ENCODE results near the gene CDC25C. TPM values are rescaled to one million over a fixed set of nuclear protein-coding genes. Genes with fewer than 3 reads are reported as not detected.

CDC25C gene
- total and polyA plus RNA-seq, 2 experiments from 2014 or later = 5.0 to 16.2 TPM

DNA sequence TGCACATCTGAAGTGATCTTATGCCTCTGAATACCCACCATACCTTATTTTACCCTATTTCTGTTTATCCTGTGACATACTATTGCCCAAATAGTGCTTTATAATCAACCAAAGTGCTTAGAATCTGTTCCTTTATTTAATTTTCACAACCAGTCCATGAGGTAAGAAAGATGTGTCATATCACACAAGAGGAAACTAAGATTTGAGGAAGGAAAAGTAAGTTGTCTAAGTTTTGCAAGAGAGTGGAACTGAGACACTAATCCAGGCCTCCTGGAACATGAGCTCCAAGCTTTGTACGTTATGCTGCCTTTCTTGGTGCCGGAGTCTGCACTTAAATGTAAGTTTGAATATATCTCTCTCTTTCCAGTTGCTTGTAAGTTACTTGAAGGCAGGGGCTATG, 38.1 kb upstream of the CDC25C start:
- H3K4me3 ChIP-seq = no peak overlapping the region
- H3K4me1 ChIP-seq (ENCODE audit: low read depth) = peaks cover 14% of the 10 kb centered on the region
- TF ChIP-seq, protein P1, sequence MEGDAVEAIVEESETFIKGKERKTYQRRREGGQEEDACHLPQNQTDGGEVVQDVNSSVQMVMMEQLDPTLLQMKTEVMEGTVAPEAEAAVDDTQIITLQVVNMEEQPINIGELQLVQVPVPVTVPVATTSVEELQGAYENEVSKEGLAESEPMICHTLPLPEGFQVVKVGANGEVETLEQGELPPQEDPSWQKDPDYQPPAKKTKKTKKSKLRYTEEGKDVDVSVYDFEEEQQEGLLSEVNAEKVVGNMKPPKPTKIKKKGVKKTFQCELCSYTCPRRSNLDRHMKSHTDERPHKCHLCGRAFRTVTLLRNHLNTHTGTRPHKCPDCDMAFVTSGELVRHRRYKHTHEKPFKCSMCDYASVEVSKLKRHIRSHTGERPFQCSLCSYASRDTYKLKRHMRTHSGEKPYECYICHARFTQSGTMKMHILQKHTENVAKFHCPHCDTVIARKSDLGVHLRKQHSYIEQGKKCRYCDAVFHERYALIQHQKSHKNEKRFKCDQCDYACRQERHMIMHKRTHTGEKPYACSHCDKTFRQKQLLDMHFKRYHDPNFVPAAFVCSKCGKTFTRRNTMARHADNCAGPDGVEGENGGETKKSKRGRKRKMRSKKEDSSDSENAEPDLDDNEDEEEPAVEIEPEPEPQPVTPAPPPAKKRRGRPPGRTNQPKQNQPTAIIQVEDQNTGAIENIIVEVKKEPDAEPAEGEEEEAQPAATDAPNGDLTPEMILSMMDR (IDR thresholded peaks at IDR 0.05; ENCODE audit: low read depth, low read length) = no peak

DNA sequence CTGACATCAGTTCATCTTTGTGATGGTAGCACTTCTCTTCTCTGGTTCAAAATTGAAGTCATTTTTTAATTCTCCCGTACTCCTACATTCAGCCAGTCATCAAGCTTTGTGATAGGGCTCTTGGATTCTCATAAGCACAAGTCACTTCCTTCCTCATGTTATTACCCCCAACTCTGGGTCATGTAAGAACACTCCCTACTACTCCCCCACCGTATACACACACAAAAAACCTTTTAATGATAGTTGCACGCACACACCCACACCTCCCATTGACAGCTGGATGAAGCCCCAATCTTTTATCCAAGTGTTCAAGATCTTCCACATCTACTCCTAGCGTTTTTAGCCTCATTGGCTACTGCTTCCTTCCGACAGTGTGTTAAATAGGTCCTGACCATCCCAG, 37.7 kb upstream of the CDC25C start:
- H3K9me3 ChIP-seq (ENCODE audit: low read depth) = no peaks in the 10 kb centered on the region
- no peak overlapping the region for H3K4me3 ChIP-seq
- TF ChIP-seq, protein P1 (IDR thresholded peaks at IDR 0.05; ENCODE audit: low read depth, low read length) = no peak
- peaks cover 8% of the 10 kb centered on the region for H3K36me3 ChIP-seq
- peak in 1 of 2 donors; percentile 28 for DNase-seq (ENCODE audit: low read depth in 1 of 2, low spot score in 1 of 2)
- peak overlapping the region; percentile 12 for H3K27ac ChIP-seq
- H3K4me1 ChIP-seq (ENCODE audit: low read depth) = peaks cover 14% of the 10 kb centered on the region
- H3K27me3 ChIP-seq = no peaks in the 10 kb centered on the region

More for the DNA sequence above, 38.1 kb upstream of the CDC25C start:
- H3K9me3 ChIP-seq (ENCODE audit: low read depth) = no peaks in the 10 kb centered on the region
- no peak for DNase-seq (ENCODE audit: low read depth in 1 of 2, low spot score in 1 of 2)
- H3K36me3 ChIP-seq = peaks cover 12% of the 10 kb centered on the region
- H3K27me3 ChIP-seq = no peaks in the 10 kb centered on the region
- peak overlapping the region; percentile 12 for H3K27ac ChIP-seq

DNA sequence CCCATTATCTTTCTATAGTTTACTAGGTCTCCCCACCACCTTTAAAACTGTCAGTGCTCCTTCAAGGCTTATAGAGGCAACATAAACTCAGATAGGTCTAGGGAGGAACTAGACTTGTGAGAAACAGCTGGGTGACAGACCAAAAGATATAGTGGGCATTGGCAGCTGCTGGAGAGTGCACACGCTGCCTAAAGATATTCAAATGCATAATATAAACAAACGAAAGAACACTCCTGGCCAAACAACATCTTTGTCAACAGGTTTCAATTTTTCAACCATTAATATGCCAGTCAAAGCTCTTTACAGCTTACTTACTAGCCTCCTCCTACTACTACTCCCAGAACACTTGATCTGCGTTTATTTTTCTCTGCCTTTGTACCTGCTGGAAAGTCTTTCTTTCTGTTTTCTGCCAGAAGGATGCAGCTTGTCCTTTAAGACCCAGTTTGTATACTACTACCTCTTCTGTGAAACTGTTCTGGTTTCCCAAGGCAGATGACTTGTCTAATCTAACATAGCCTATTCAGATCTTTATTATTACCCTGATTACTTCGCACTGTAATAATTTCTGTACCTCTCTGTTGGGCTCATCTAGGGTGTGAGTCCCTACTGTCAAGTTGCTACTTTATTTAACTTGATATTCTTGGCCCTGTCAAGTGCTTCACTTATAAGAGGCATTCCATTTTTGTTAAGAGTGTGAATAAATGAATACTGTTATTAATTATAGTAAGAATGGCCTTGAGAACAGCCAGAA, 35.2 kb upstream of the CDC25C start:
- Histone ChIP-seq H3K36me3 (no peaks in the 10 kb centered on the region), H3K27ac (peak overlapping the region; percentile 69), H3K27me3 (no peaks in the 10 kb centered on the region), H3K4me1 (ENCODE audit: low read depth) (peaks cover 14% of the 10 kb centered on the region), H3K4me3 (no peak overlapping the region), H3K9me3 (ENCODE audit: low read depth) (no peaks in the 10 kb centered on the region)
- TF ChIP-seq, protein P1 (IDR thresholded peaks at IDR 0.05; ENCODE audit: low read depth, low read length) = no peak
- DNase-seq (ENCODE audit: low read depth in 1 of 2, low spot score in 1 of 2) = no peak

DNA sequence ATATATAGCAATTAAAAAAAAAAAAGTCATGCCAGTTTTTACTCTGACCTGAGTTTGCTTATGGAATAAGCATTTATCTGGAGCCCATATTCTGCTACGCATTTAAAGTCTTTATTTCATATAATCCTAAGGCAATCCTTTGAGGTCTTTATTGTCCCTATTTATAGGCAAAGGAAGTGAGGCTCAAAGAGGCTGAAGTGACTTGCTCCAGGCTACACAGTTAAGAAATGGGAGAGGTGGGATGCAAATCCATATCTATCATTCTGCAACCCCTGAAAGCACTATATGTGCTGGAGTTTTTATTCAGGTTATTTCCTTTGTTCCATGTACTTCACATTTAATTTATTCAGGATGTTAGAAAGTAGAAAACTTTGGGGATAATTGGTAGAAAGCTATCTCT, 33.0 kb upstream of the CDC25C start:
- TF ChIP-seq, protein P1 (IDR thresholded peaks at IDR 0.05; ENCODE audit: low read depth, low read length) = no peak
- Histone ChIP-seq H3K27ac (no peak overlapping the region), H3K4me3 (no peak overlapping the region), H3K36me3 (no peaks in the 10 kb centered on the region), H3K9me3 (ENCODE audit: low read depth) (no peaks in the 10 kb centered on the region), H3K4me1 (ENCODE audit: low read depth) (peaks cover 14% of the 10 kb centered on the region), H3K27me3 (no peaks in the 10 kb centered on the region)
- DNase-seq (ENCODE audit: low read depth in 1 of 2, low spot score in 1 of 2) = no peak

DNA sequence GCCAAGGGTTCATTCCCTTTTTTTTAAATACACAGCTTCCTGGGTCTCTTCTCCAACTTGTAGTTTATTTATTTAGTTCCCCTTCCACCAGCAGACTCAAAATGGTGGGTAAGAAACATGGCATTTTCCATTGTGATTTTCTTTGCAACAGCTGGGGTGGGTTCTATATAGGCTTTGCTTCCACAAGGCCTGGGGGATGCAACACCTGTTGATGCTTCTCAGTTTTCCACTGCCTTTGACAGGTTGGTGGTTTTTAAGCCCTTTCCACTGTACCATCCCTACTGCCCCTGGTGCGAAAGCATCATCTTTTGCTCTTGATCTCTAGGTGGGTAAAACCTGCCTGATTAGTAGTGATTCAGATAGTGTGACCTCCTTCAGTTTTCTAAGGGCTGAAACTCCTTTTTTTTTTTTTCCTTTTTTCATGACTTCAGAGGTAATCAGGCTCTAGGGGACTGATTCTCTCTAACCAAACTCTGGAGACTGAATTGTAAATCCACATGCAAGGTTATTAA, 29.4 kb upstream of the CDC25C start:
- Histone ChIP-seq H3K27me3 (no peaks in the 10 kb centered on the region), H3K4me1 (ENCODE audit: low read depth) (no peaks in the 10 kb centered on the region), H3K4me3 (no peak overlapping the region), H3K27ac (no peak overlapping the region), H3K36me3 (no peaks in the 10 kb centered on the region), H3K9me3 (ENCODE audit: low read depth) (no peaks in the 10 kb centered on the region)
- TF ChIP-seq, protein P1 (IDR thresholded peaks at IDR 0.05; ENCODE audit: low read depth, low read length) = no peak
- DNase-seq (ENCODE audit: low read depth in 1 of 2, low spot score in 1 of 2) = no peak
